CD14-positive monocyte (primary cell): ENCODE measurements around the gene DNAI2. TPM values are rescaled to one million over a fixed set of nuclear protein-coding genes. Genes with fewer than 3 reads are reported as not detected.

Experiments
- DNase-seq, 3 donors: peaks; one replicate each; pipeline ENCODE4 v3.0.0-alpha.2; 2011 to 2022
- H2AFZ ChIP-seq: 2 replicates; pipeline ENCODE4 v1.6.0; 2012; ENCODE audit warnings: mild to moderate bottlenecking, low read depth, low read length, inconsistent platforms; ENCODE audit not compliant: insufficient read depth, poor library complexity, severe bottlenecking
- H3K27ac ChIP-seq, 2 donors: 1 replicate in 1 of 2; 2 replicates in 1 of 2; pipeline ENCODE4 v1.5.1; 2012 to 2013; ENCODE audit warnings: low read length in 2 of 2, control low read depth in 1 of 2, inconsistent platforms in 1 of 2, low read depth in 1 of 2, mild to moderate bottlenecking in 1 of 2
- H3K27me3 ChIP-seq, 2 donors: one replicate each; pipeline versions ENCODE4 v1.6.0 to v1.6.1; 2011 to 2013; ENCODE audit warnings: low read length in 2 of 2; ENCODE audit not compliant: control insufficient read depth in 2 of 2, insufficient read depth in 2 of 2
- H3K36me3 ChIP-seq, 2 donors: replicated peaks in 1 of 2; 1 replicate in 1 of 2; 2 replicates in 1 of 2; pipeline versions ENCODE4 v1.5.1 to v1.6.1; 2012 to 2013; ENCODE audit warnings: low read length in 2 of 2, control low read depth in 1 of 2, inconsistent platforms in 1 of 2, mild to moderate bottlenecking in 1 of 2; ENCODE audit not compliant: insufficient read depth in 2 of 2, control insufficient read depth in 1 of 2
- H3K4me1 ChIP-seq, 2 donors: 1 replicate in 1 of 2; 2 replicates in 1 of 2; pipeline versions ENCODE4 v1.5.1 to v1.6.1; 2012 to 2013; ENCODE audit warnings: low read length in 2 of 2, control low read depth in 1 of 2, inconsistent platforms in 1 of 2, mild to moderate bottlenecking in 1 of 2, moderate library complexity in 1 of 2; ENCODE audit not compliant: insufficient read depth in 2 of 2, control insufficient read depth in 1 of 2
- H3K4me2 ChIP-seq: replicated peaks from 2 replicates; pipeline ENCODE3; 2012; ENCODE audit warnings: low read length, moderate library complexity, mild to moderate bottlenecking; ENCODE audit not compliant: poor library complexity, severe bottlenecking; ENCODE audit errors: extremely low read depth
- H3K4me3 ChIP-seq, 3 experiments: fragments of 200-600 bp in 1 of 3; sonication (generic) in 1 of 3; replicated peaks in 1 of 3; 1 replicate in 2 of 3; 2 replicates in 1 of 3; pipeline ENCODE4 v1.5.1; 2011 to 2013; ENCODE audit warnings: low read length in 3 of 3, mild to moderate bottlenecking in 3 of 3, control low read depth in 2 of 3, low read depth in 2 of 3, inconsistent platforms in 1 of 3, moderate library complexity in 1 of 3
- H3K79me2 ChIP-seq: 2 replicates; pipeline ENCODE4 v1.6.0; 2012; ENCODE audit warnings: mild to moderate bottlenecking, control low read depth, inconsistent platforms, low read length, moderate library complexity; ENCODE audit not compliant: insufficient read depth
- H3K9ac ChIP-seq: 2 replicates; pipeline ENCODE4 v1.6.0; 2017; ENCODE audit warnings: low read length, mild to moderate bottlenecking; ENCODE audit not compliant: insufficient read depth, poor library complexity, severe bottlenecking
- H3K9me3 ChIP-seq, 2 donors: replicated peaks in 1 of 2; 1 replicate in 1 of 2; 2 replicates in 1 of 2; pipeline versions ENCODE4 v1.5.1 to v1.6.1; 2012 to 2013; ENCODE audit warnings: low read length in 2 of 2, control low read depth in 1 of 2; ENCODE audit not compliant: control insufficient read depth in 1 of 2, insufficient read depth in 1 of 2
- H4K20me1 ChIP-seq: 2 replicates; pipeline ENCODE4 v1.6.0; 2012; ENCODE audit warnings: mild to moderate bottlenecking, low read length, control low read depth, moderate library complexity; ENCODE audit not compliant: insufficient read depth
- H3K27ac Mint-ChIP-seq, 7 donors: one replicate each; pipeline ENCODE4 v1.8.0; 2020; ENCODE audit warnings: mild to moderate bottlenecking in 7 of 7, mixed read lengths in 7 of 7, moderate library complexity in 6 of 7, inconsistent platforms in 2 of 7
- H3K27me3 Mint-ChIP-seq, 3 donors: one replicate each; pipeline ENCODE4 v1.8.0; 2021 to 2022; ENCODE audit warnings: low read depth in 3 of 3, mild to moderate bottlenecking in 3 of 3, mixed read lengths in 3 of 3, moderate library complexity in 3 of 3, inconsistent platforms in 1 of 3
- H3K36me3 Mint-ChIP-seq, 2 donors: one replicate each; pipeline ENCODE4 v1.8.0; 2020; ENCODE audit warnings: mixed read lengths in 2 of 2, inconsistent platforms in 1 of 2, mild to moderate bottlenecking in 1 of 2
- H3K4me1 Mint-ChIP-seq: one replicate; pipeline ENCODE4 v1.8.0; 2020; ENCODE audit warnings: mild to moderate bottlenecking, mixed read lengths
- H3K4me3 Mint-ChIP-seq, 2 donors: one replicate each; pipeline ENCODE4 v1.8.0; 2020; ENCODE audit warnings: mild to moderate bottlenecking in 2 of 2, mixed read lengths in 2 of 2, moderate library complexity in 1 of 2
- H3K9me3 Mint-ChIP-seq, 7 donors: one replicate each; pipeline ENCODE4 v1.8.0; 2020 to 2022; ENCODE audit warnings: mixed read lengths in 7 of 7, mild to moderate bottlenecking in 6 of 7, moderate library complexity in 6 of 7, inconsistent platforms in 2 of 7
- CTCF ChIP-seq: fragments of 200-600 bp; IDR thresholded peaks from one replicate; pipeline ENCODE4 v1.8.0; 2022; ENCODE audit warnings: antibody characterized with exemption, mild to moderate bottlenecking
- WGBS: methylation state at CpG from one replicate; pipeline ENCODE4 v1.1.5; 2013; ENCODE audit warnings: missing lambda C conversion rate; ENCODE audit not compliant: insufficient coverage; 5-methylcytosine and 5-hydroxymethylcytosine counted together
- intact Hi-C, 2 donors: fragments of 100-400 bp; cut with micrococcal nuclease; formaldehyde crosslinking; loops; one replicate each; pipeline versions ENCODE4 v1.15.0 to v1.15.1; 2023
- polyA plus RNA-seq, 3 donors: library from polyadenylated mRNA; depleted of rRNA in 1 of 3; unstranded in 2 of 3; stranded (reverse) in 1 of 3; fragments of 300-500 nt in 2 of 3; fragments of >200 nt in 1 of 3; fragmentation: Illumina TruSeq in 2 of 3; gene quantifications; 1 replicate in 2 of 3; 2 replicates in 1 of 3; pipeline ENCODE4 v1.2.3, GENCODE V29; 2012 to 2021

Gene DNAI2
- polyA plus RNA-seq, 3 donors = 0.07 TPM; not detected in 2

- Histone ChIP-seq H3K36me3 (peaks cover 37 to 57% of the 10 kb centered on the region in 2 donors), H3K4me2 (no peak overlapping the region), H3K27me3 (no peaks in the 10 kb centered on the region), H3K4me1 (peaks cover 31 to 42% of the 10 kb centered on the region in 2 donors), H3K9me3 (no peaks in the 10 kb centered on the region), H2AFZ (no peak overlapping the region), H3K79me2 (no peaks in the 10 kb centered on the region), H4K20me1 (no peaks in the 10 kb centered on the region), H3K4me3 (no peak overlapping the region), H3K27ac (peak overlapping the region in 1 of 2 donors; percentile 76), H3K9ac (no peak overlapping the region)
- DNase-seq = no peak
- Mint-ChIP-seq H3K4me1 (peaks cover 31% of the 10 kb centered on the region), H3K4me3 (no peak overlapping the region), H3K36me3 (peaks cover 53 to 70% of the 10 kb centered on the region in 2 donors), H3K27ac (peak overlapping the region in 6 of 7 donors; percentile 59 to 88 (median 68)), H3K27me3 (peaks cover 0 to 2% (median 0%) of the 10 kb centered on the region in 3 donors), H3K9me3 (no peaks in the 10 kb centered on the region)
- intact Hi-C loops = no loop called here
- TF ChIP-seq CTCF = no peak
- 89% methylated on average over 6 of the region's 11 CpGs for WGBS
Observed at GRCh38 chr17:74240618-74241205, 33.3 kb upstream of the DNAI2 start.

GRCh38 chr17:74241431-74241830, 32.6 kb upstream of the DNAI2 start:
- H3K9me3 Mint-ChIP-seq = no peaks in the 10 kb centered on the region
- Histone ChIP-seq H3K27ac (peak overlapping the region in 1 of 2 donors; percentile 58), H3K9me3 (no peaks in the 10 kb centered on the region), H2AFZ (no peak overlapping the region), H3K4me3 (no peak overlapping the region), H3K4me2 (no peak overlapping the region), H3K79me2 (no peaks in the 10 kb centered on the region), H3K36me3 (peaks cover 38 to 52% of the 10 kb centered on the region in 2 donors), H3K4me1 (peaks cover 34 to 43% of the 10 kb centered on the region in 2 donors), H4K20me1 (no peaks in the 10 kb centered on the region), H3K27me3 (no peaks in the 10 kb centered on the region), H3K9ac (no peak overlapping the region)
- 85% methylated on average over 5 of the region's 10 CpGs for WGBS
- DNase-seq = peak in 2 of 3 donors; percentile 42 to 53
- intact Hi-C loops = no loop called here
- peaks cover 50 to 72% of the 10 kb centered on the region in 2 donors for H3K36me3 Mint-ChIP-seq
- no peak overlapping the region for H3K4me3 Mint-ChIP-seq
- TF ChIP-seq CTCF = no peak
- peaks cover 38% of the 10 kb centered on the region for H3K4me1 Mint-ChIP-seq
- peaks cover 0 to 2% (median 0%) of the 10 kb centered on the region in 3 donors for H3K27me3 Mint-ChIP-seq
- H3K27ac Mint-ChIP-seq = peak overlapping the region; percentile 2 to 88 (median 63)
